Neural progenitor cell (in vitro differentiated cells): Measurements from ENCODE around the gene TTPAL. TPM values are rescaled to one million over a fixed set of nuclear protein-coding genes. Genes with fewer than 3 reads are reported as not detected.
A peak's percentile ranks its signal among the peaks of the same experiment; 100 is the strongest.

Experiments used
- DNase-seq: peaks from one replicate; pipeline ENCODE4 v3.0.0-alpha.2; 2016; ENCODE audit warnings: low spot score
- H2AFZ ChIP-seq: fragments of 200-600 bp; sonication (generic); replicated peaks from 2 replicates; pipeline ENCODE4 v1.6.1; 2016; ENCODE audit warnings: antibody characterized with exemption
- H3F3A ChIP-seq: fragments of 200-600 bp; sonication (generic); 2 replicates; pipeline ENCODE4 v1.6.1; 2016; ENCODE audit warnings: antibody characterized with exemption, low read depth
- H3K27ac ChIP-seq: fragments of 200-600 bp; sonication (generic); 2 replicates; pipeline ENCODE4 v1.5.1; 2016; ENCODE audit warnings: mild to moderate bottlenecking
- H3K27me3 ChIP-seq: fragments of 200-600 bp; sonication (generic); 2 replicates; pipeline ENCODE4 v1.6.1; 2016; ENCODE audit warnings: mild to moderate bottlenecking, moderate library complexity
- H3K36me3 ChIP-seq: fragments of 200-600 bp; sonication (generic); 2 replicates; pipeline ENCODE4 v1.5.1; 2016
- H3K4me1 ChIP-seq: fragments of 200-600 bp; sonication (generic); 2 replicates; pipeline ENCODE4 v1.6.1; 2016; ENCODE audit warnings: mixed run types
- H3K4me2 ChIP-seq: fragments of 200-600 bp; sonication (generic); 2 replicates; pipeline ENCODE4 v1.6.1; 2016
- H3K4me3 ChIP-seq: fragments of 200-600 bp; sonication (generic); 2 replicates; pipeline ENCODE4 v1.5.1; 2016
- H3K79me2 ChIP-seq: fragments of 200-600 bp; sonication (generic); 2 replicates; pipeline ENCODE4 v1.6.1; 2016; ENCODE audit warnings: low read depth
- H3K9ac ChIP-seq: fragments of 200-600 bp; sonication (generic); 2 replicates; pipeline ENCODE4 v1.6.1; 2016
- H3K9me3 ChIP-seq: fragments of 200-600 bp; sonication (generic); 2 replicates; pipeline ENCODE4 v1.5.1; 2016; ENCODE audit warnings: low read depth
- H4K20me1 ChIP-seq: fragments of 200-600 bp; sonication (generic); 2 replicates; pipeline ENCODE4 v1.6.1; 2016; ENCODE audit warnings: low read depth
- H3K27ac Mint-ChIP-seq: 3 replicates; pipeline ENCODE4 v1.8.0; 2021; ENCODE audit warnings: mixed read lengths
- H3K27me3 Mint-ChIP-seq: 2 replicates; pipeline ENCODE4 v1.8.0; 2022; ENCODE audit warnings: low read depth, mild to moderate bottlenecking, inconsistent platforms, moderate library complexity, mixed read lengths; ENCODE audit not compliant: insufficient read depth
- H3K36me3 Mint-ChIP-seq: 3 replicates; pipeline ENCODE4 v1.8.0; 2021; ENCODE audit warnings: mixed read lengths
- H3K4me1 Mint-ChIP-seq: 3 replicates; pipeline ENCODE4 v1.8.0; 2021; ENCODE audit warnings: mixed read lengths
- H3K4me3 Mint-ChIP-seq: 3 replicates; pipeline ENCODE4 v1.8.0; 2021; ENCODE audit warnings: mild to moderate bottlenecking, moderate library complexity, mixed read lengths
- H3K9me3 Mint-ChIP-seq: 3 replicates; pipeline ENCODE4 v1.8.0; 2020; ENCODE audit warnings: mixed read lengths
- EZH2 ChIP-seq: fragments of 200-600 bp; sonication (generic); IDR thresholded peaks from 2 replicates; pipeline ENCODE4 v1.6.1; 2017; ENCODE audit warnings: antibody characterized with exemption, mild to moderate bottlenecking, moderate library complexity
- EZH2phosphoT487 ChIP-seq: fragments of 200-600 bp; sonication (generic); IDR thresholded peaks from 2 replicates; pipeline ENCODE4 v1.6.1; 2017; ENCODE audit warnings: antibody characterized with exemption
- total RNA-seq: library from RNA; depleted of rRNA; stranded (reverse); fragments of >200 nt; gene quantifications from 2 replicates; pipeline ENCODE4 v1.2.3, GENCODE V29; 2015; ENCODE audit warnings: low replicate concordance
- TF ChIP-seq, protein P1 (sequence below): fragments of 200-600 bp; sonication (generic); IDR thresholded peaks from 2 replicates; pipeline ENCODE4 v1.5.1; 2017; ENCODE audit warnings: antibody characterized with exemption, mild to moderate bottlenecking

The TTPAL gene
- total RNA-seq, 1 donor from 2014 or later = 7.8 TPM

DNA sequence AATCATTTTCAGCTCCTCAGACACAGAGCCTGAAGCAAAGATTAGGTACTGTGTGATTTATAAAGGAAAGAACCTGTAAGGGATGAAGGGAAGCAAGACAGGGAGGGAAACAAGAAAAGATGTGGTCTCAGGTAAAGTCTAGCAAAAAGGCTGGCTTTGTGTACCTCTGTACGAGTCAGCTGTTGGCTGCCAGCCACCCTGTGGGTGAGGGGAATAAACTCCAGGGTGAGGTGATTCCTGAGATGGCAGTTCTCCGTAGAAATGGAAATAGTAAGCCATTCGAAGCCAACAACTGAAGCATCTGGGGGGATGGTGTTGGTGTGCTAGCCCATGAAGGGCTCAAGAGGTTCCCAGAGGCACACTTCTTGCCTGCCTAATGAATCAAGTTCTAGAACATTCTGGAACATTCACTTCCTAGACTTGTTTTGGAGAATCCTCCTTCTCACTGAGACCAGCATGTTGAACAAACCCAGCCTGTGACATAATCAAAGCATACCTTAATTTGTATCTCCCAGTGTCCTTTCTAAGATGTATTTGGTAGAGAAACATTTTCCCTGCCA is 10.6 kb upstream of the TTPAL start:
- no peaks in the 10 kb centered on the region for H3F3A ChIP-seq
- no peak overlapping the region for H3K27ac ChIP-seq
- H2AFZ ChIP-seq = no peak overlapping the region
- H3K36me3 Mint-ChIP-seq = no peaks in the 10 kb centered on the region
- H3K27ac Mint-ChIP-seq = no peak overlapping the region
- H4K20me1 ChIP-seq = no peaks in the 10 kb centered on the region
- DNase-seq = no peak
- no peak overlapping the region for H3K9ac ChIP-seq
- no peak overlapping the region for H3K4me3 Mint-ChIP-seq
- H3K4me1 Mint-ChIP-seq = peaks cover 4% of the 10 kb centered on the region
- no peak overlapping the region for H3K4me2 ChIP-seq
- no peaks in the 10 kb centered on the region for H3K9me3 Mint-ChIP-seq
- peaks cover 7% of the 10 kb centered on the region for H3K27me3 Mint-ChIP-seq
- no peaks in the 10 kb centered on the region for H3K9me3 ChIP-seq
- H3K4me3 ChIP-seq = no peak overlapping the region
- H3K36me3 ChIP-seq = no peaks in the 10 kb centered on the region
- no peaks in the 10 kb centered on the region for H3K27me3 ChIP-seq
- TF ChIP-seq, protein P1, sequence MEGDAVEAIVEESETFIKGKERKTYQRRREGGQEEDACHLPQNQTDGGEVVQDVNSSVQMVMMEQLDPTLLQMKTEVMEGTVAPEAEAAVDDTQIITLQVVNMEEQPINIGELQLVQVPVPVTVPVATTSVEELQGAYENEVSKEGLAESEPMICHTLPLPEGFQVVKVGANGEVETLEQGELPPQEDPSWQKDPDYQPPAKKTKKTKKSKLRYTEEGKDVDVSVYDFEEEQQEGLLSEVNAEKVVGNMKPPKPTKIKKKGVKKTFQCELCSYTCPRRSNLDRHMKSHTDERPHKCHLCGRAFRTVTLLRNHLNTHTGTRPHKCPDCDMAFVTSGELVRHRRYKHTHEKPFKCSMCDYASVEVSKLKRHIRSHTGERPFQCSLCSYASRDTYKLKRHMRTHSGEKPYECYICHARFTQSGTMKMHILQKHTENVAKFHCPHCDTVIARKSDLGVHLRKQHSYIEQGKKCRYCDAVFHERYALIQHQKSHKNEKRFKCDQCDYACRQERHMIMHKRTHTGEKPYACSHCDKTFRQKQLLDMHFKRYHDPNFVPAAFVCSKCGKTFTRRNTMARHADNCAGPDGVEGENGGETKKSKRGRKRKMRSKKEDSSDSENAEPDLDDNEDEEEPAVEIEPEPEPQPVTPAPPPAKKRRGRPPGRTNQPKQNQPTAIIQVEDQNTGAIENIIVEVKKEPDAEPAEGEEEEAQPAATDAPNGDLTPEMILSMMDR = no peak
- TF ChIP-seq EZH2phosphoT487 = no peak
- no peak for TF ChIP-seq EZH2
- H3K79me2 ChIP-seq = no peaks in the 10 kb centered on the region
- H3K4me1 ChIP-seq = peaks cover 5% of the 10 kb centered on the region

DNA sequence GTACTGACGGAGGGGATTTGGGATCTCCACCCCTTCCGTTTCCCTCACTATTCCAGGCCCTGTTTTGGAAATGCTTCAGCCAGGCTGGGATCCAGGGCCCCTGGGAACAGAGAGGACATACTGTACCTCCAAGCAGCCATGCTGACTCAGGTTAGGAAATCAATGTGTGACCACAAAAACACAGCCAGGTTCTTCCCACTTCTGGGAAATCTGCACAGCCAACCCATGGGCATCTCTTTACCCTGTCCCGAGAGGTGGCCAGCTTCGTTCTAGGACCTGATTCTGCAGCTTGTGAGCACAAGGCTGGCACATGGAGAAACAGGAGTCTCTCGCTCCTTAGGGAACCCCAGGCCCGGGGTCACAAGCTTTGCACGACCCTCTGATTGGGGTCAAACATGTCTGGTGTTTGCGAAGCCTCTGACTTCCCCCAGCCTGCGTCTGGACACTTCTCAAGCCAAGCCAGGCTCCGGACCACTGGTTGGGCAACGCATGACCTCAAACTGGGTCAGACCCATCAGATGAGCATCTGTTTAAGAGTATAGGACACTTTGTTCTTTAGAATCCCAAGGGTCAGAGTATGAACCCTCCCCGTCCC is 8.3 kb upstream of the TTPAL start:
- peaks cover 7% of the 10 kb centered on the region for H3K27me3 Mint-ChIP-seq
- Histone ChIP-seq H3K27ac (no peak overlapping the region), H3K79me2 (no peaks in the 10 kb centered on the region), H3K9me3 (no peaks in the 10 kb centered on the region), H3K4me2 (no peak overlapping the region), H3K9ac (no peak overlapping the region), H3F3A (no peaks in the 10 kb centered on the region), H3K27me3 (no peaks in the 10 kb centered on the region), H2AFZ (peak overlapping the region; percentile 89), H3K36me3 (no peaks in the 10 kb centered on the region), H3K4me1 (peaks cover 5% of the 10 kb centered on the region), H3K4me3 (no peak overlapping the region), H4K20me1 (no peaks in the 10 kb centered on the region)
- no peak for TF ChIP-seq EZH2phosphoT487
- TF ChIP-seq, protein P1 = no peak
- TF ChIP-seq EZH2 = no peak
- DNase-seq = peak; percentile 21
- H3K27ac Mint-ChIP-seq = no peak overlapping the region
- no peaks in the 10 kb centered on the region for H3K36me3 Mint-ChIP-seq
- no peak overlapping the region for H3K4me3 Mint-ChIP-seq
- H3K9me3 Mint-ChIP-seq = no peaks in the 10 kb centered on the region
- no peaks in the 10 kb centered on the region for H3K4me1 Mint-ChIP-seq

DNA sequence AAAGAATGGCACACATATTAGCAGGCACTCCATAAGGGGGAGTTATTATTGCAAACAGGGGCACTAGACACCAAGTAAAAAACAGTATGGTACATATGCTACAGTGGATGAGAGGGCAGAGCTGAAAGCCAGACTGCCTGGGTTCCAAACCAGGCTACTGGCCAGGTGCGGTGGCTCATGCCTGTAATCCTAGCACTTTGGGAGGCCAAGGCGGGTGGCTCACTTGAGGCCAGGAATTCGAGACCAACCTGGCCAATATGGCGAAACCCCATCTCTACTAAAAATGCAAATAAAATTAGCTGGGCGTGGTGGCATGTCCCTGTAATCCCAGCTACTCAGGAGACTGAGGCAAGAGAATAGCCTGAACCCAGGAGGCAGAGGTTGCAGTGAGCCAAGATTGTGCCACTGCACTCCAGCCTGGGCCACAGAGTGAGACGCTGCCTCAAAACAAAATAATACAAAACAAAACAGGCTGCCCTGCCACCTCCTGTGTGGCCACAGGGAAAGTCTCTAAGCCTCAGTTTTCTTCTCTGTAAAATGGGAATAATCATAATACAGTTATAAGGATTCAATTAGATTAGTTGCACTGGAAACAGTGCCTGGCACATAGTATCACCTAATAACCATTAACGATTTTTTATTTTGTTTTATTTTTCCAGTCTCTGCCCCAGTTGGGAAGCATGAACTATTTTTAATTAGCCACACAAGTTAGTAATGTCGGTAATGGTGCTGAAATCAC is 7.5 kb upstream of the TTPAL start:
- H3K79me2 ChIP-seq = no peaks in the 10 kb centered on the region
- no peaks in the 10 kb centered on the region for H3K36me3 ChIP-seq
- no peak for DNase-seq
- H2AFZ ChIP-seq = peak overlapping the region; percentile 89
- Mint-ChIP-seq H3K4me1 (no peaks in the 10 kb centered on the region), H3K27me3 (peaks cover 7% of the 10 kb centered on the region), H3K27ac (no peak overlapping the region), H3K4me3 (no peak overlapping the region), H3K36me3 (no peaks in the 10 kb centered on the region), H3K9me3 (no peaks in the 10 kb centered on the region)
- peaks cover 5% of the 10 kb centered on the region for H3K4me1 ChIP-seq
- H3K27ac ChIP-seq = no peak overlapping the region
- no peak overlapping the region for H3K4me2 ChIP-seq
- H3K4me3 ChIP-seq = no peak overlapping the region
- H3K9me3 ChIP-seq = no peaks in the 10 kb centered on the region
- no peaks in the 10 kb centered on the region for H3K27me3 ChIP-seq
- H3K9ac ChIP-seq = no peak overlapping the region
- TF ChIP-seq, protein P1 = no peak
- TF ChIP-seq EZH2 (no peak), EZH2phosphoT487 (no peak)
- H4K20me1 ChIP-seq = no peaks in the 10 kb centered on the region
- H3F3A ChIP-seq = no peaks in the 10 kb centered on the region
